Measurements from ENCODE around the gene CHRNA4. TPM values are rescaled to one million over a fixed set of nuclear protein-coding genes. Genes with fewer than 3 reads are reported as not detected.

The CHRNA4 gene
- total and polyA plus RNA-seq, 2 donors from 2014 or later = 0.44 to 0.67 TPM

DNA sequence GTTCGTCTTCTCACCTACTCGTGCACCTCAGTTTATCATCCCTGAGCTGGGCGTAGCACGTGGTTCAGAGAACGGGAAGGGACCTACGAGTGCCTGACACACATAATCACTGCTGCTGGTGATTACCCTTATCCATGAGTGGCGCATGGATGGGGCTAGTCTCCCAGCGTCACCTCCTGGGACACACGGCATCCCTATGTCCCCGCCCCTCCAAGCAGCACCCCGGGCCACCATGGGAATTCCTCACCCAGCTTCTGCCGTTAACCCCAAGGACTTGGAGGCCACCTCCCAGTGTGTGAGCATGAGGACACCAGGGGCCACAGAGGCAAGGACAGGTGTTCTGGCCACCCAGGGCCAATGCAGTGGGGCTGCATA lies 9.8 kb downstream of the CHRNA4 start:
- no peak for TF ChIP-seq CTCF (IDR thresholded peaks at IDR 0.05; ENCODE audit: borderline replicate concordance, extremely low read depth, insufficient read depth)
- H3K27ac ChIP-seq (ENCODE audit: low read depth in 2 of 2, low read length in 2 of 2) = no peak overlapping the region

DNA sequence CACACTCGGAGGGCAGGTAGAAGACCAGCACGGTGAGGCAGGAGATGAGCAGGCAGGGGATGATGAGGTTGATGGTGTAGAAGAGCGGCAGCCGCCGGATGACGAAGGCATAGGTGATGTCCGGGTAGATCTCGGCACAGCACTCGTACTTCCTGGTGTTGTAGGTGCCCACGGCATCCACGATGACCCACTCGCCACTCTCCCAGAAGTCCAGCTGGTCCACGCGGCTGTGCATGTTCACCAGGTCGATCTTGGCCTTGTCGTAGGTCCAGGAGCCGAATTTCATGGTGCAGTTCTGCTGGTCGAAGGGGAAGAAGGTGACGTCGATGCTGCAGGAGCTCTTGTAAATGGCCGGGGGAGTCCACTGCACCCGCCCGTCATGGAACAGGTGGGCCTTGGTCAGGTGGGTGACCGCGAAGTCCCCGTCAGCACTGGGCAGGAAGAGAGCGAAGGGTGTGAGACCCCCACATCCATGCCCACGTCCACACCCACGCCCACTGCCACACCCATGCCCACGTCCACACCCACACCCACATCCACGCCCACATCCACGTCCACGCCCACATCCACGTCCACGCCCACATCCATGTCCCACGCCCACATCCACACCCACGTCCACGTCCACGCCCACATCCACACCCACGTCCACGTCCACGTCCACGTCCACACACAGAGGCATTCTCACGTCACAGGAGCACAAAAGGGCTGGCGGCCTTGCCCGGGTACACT lies 10.4 kb downstream of the CHRNA4 start:
- no peaks in the 10 kb centered on the region for H3K36me3 ChIP-seq (ENCODE audit: control insufficient read depth in 2 of 3, insufficient read depth in 3 of 3, low read length in 3 of 3)
- no peak for TF ChIP-seq CTCF (IDR thresholded peaks at IDR 0.05; ENCODE audit: borderline replicate concordance, extremely low read depth, insufficient read depth)
- intact Hi-C loops (cut with DNase I) = no loop called here
- peaks cover 0 to 6% (median 0%) of the 10 kb centered on the region in 3 donors for H3K4me1 ChIP-seq (ENCODE audit: control insufficient read depth in 2 of 3, insufficient read depth in 2 of 3, low read depth in 1 of 3, low read length in 3 of 3)
- no peak overlapping the region for H3K9ac ChIP-seq (ENCODE audit: low read length in 3 of 3)
- FAIRE-seq (no peak), DNase-seq (peak in 1 of 5 donors; percentile 52)
- no peaks in the 10 kb centered on the region for H3K9me3 ChIP-seq (ENCODE audit: control insufficient read depth in 2 of 3, insufficient read depth in 1 of 3, low read length in 3 of 3)
- H3K4me3 ChIP-seq (ENCODE audit: low read length in 3 of 3) = no peak overlapping the region
- H3K27ac ChIP-seq (ENCODE audit: low read depth in 2 of 2, low read length in 2 of 2) = no peak overlapping the region
- H3K27me3 ChIP-seq (ENCODE audit: control insufficient read depth, insufficient read depth, low read length) = no peaks in the 10 kb centered on the region

More for the DNA sequence above, 9.8 kb downstream of the CHRNA4 start:
- H3K9ac ChIP-seq (ENCODE audit: low read length in 3 of 3) = no peak overlapping the region
- peaks cover 0 to 6% (median 0%) of the 10 kb centered on the region in 3 donors for H3K4me1 ChIP-seq (ENCODE audit: control insufficient read depth in 2 of 3, insufficient read depth in 2 of 3, low read depth in 1 of 3, low read length in 3 of 3)
- no peak for FAIRE-seq
- H3K27me3 ChIP-seq (ENCODE audit: control insufficient read depth, insufficient read depth, low read length) = no peaks in the 10 kb centered on the region
- H3K9me3 ChIP-seq (ENCODE audit: control insufficient read depth in 2 of 3, insufficient read depth in 1 of 3, low read length in 3 of 3) = no peaks in the 10 kb centered on the region
- H3K4me3 ChIP-seq (ENCODE audit: low read length in 3 of 3) = no peak overlapping the region
- H3K36me3 ChIP-seq (ENCODE audit: control insufficient read depth in 2 of 3, insufficient read depth in 3 of 3, low read length in 3 of 3) = no peaks in the 10 kb centered on the region
- intact Hi-C loops (cut with DNase I) = no loop called here
- DNase-seq = peak in 1 of 5 donors; percentile 38

GRCh38 chr20:63350196-63350595 lies 11.0 kb downstream of the CHRNA4 start:
- FAIRE-seq (no peak), DNase-seq (peak in 1 of 5 donors; percentile 67)
- intact Hi-C loops (cut with DNase I) = no loop called here
- Histone ChIP-seq H3K27me3 (ENCODE audit: control insufficient read depth, insufficient read depth, low read length) (no peaks in the 10 kb centered on the region), H3K9me3 (ENCODE audit: control insufficient read depth in 2 of 3, insufficient read depth in 1 of 3, low read length in 3 of 3) (no peaks in the 10 kb centered on the region), H3K36me3 (ENCODE audit: control insufficient read depth in 2 of 3, insufficient read depth in 3 of 3, low read length in 3 of 3) (no peaks in the 10 kb centered on the region), H3K4me3 (ENCODE audit: low read length in 3 of 3) (no peak overlapping the region), H3K9ac (ENCODE audit: low read length in 3 of 3) (no peak overlapping the region), H3K4me1 (ENCODE audit: control insufficient read depth in 2 of 3, insufficient read depth in 2 of 3, low read depth in 1 of 3, low read length in 3 of 3) (peaks cover 0 to 6% (median 0%) of the 10 kb centered on the region in 3 donors), H3K27ac (ENCODE audit: low read depth in 2 of 2, low read length in 2 of 2) (no peak overlapping the region)
- no peak for TF ChIP-seq CTCF (IDR thresholded peaks at IDR 0.05; ENCODE audit: borderline replicate concordance, extremely low read depth, insufficient read depth)

All from kidney (tissue), 14 donors.